IMR-90 (cell line): ENCODE results near the gene PLCB3. TPM values are rescaled to one million over a fixed set of nuclear protein-coding genes. Genes with fewer than 3 reads are reported as not detected.

ENCODE experiments used
- ATAC-seq: fragments of 200-7000 bp; cut with Tn5 transposase; 2 replicates; pipeline ENCODE4 v1.9.1; 2020; ENCODE audit warnings: low read depth, mild to moderate bottlenecking, moderate library complexity
- BruUV-seq: library from RNA; stranded (reverse); fragments of 400-500 nt; replicated peaks from 2 replicates; lab custom pipeline; 2021; lab: Mats Ljungman, UMichigan
- CTCF ChIA-PET: fragments of 300-600 bp; formaldehyde crosslinking; extraction: SDS; loops from one replicate; lab custom pipeline; 2021; ENCODE audit warnings: antibody characterized with exemption; lab: Yijun Ruan, JAX
- POLR2A ChIA-PET: fragments of 300-600 bp; sonication (Branson Sonifier 250); formaldehyde crosslinking; loops from one replicate; lab custom pipeline; 2022; ENCODE audit warnings: antibody characterized with exemption; ENCODE audit not compliant: unreplicated experiment; lab: Charles Lee
- DNase-seq: peaks from one replicate; pipeline ENCODE4 v3.0.0; 2013
- H2AFZ ChIP-seq: replicated peaks from 2 replicates; pipeline ENCODE3; 2013; ENCODE audit warnings: low read length, mild to moderate bottlenecking; ENCODE audit not compliant: poor library complexity
- H2AK5ac ChIP-seq: 2 replicates; pipeline ENCODE4 v1.6.1; 2013; ENCODE audit warnings: low read depth, low read length, inconsistent platforms
- H2AK9ac ChIP-seq: replicated peaks from 2 replicates; pipeline ENCODE3; 2013; ENCODE audit warnings: mild to moderate bottlenecking, low read depth, low read length, moderate library complexity; ENCODE audit not compliant: poor library complexity
- H2BK120ac ChIP-seq: 2 replicates; pipeline ENCODE4 v1.6.1; 2013; ENCODE audit warnings: low read depth, low read length, inconsistent platforms
- H2BK15ac ChIP-seq: 3 replicates; pipeline ENCODE4 v1.6.1; 2013; ENCODE audit warnings: low read depth, low read length, inconsistent platforms
- H2BK20ac ChIP-seq: 2 replicates; pipeline ENCODE4 v1.6.1; 2013; ENCODE audit warnings: low read depth, mild to moderate bottlenecking, inconsistent platforms, low read length, moderate library complexity
- H2BK5ac ChIP-seq: 2 replicates; pipeline ENCODE4 v1.6.1; 2013; ENCODE audit warnings: mild to moderate bottlenecking, low read depth, low read length, inconsistent platforms; ENCODE audit not compliant: poor library complexity, severe bottlenecking
- H3K14ac ChIP-seq: replicated peaks from 2 replicates; pipeline ENCODE4 v1.6.1; 2013; ENCODE audit warnings: low read depth, low read length, inconsistent platforms
- H3K18ac ChIP-seq: 2 replicates; pipeline ENCODE4 v1.6.1; 2013; ENCODE audit warnings: low read depth, low read length, control low read depth
- H3K23ac ChIP-seq: 2 replicates; pipeline ENCODE4 v1.6.1; 2013; ENCODE audit warnings: low read depth, low read length, inconsistent platforms
- H3K27ac ChIP-seq: 2 replicates; pipeline ENCODE4 v1.5.1; 2013; ENCODE audit warnings: mild to moderate bottlenecking, control low read depth, low read length; ENCODE audit not compliant: insufficient read depth
- H3K27me3 ChIP-seq: 2 replicates; pipeline ENCODE4 v1.6.1; 2013; ENCODE audit warnings: low read length; ENCODE audit not compliant: control insufficient read depth, insufficient read depth
- H3K36me3 ChIP-seq: 2 replicates; pipeline ENCODE4 v1.6.1; 2013; ENCODE audit warnings: low read length, mixed read lengths; ENCODE audit not compliant: control insufficient read depth, insufficient read depth
- H3K4ac ChIP-seq: 2 replicates; pipeline ENCODE4 v1.6.1; 2013; ENCODE audit warnings: low read depth, low read length, inconsistent platforms
- H3K4me1 ChIP-seq: 2 replicates; pipeline ENCODE4 v1.6.1; 2013; ENCODE audit warnings: low read length, mixed read lengths; ENCODE audit not compliant: control insufficient read depth, insufficient read depth
- H3K4me2 ChIP-seq: 2 replicates; pipeline ENCODE4 v1.6.1; 2013; ENCODE audit warnings: low read depth, mild to moderate bottlenecking, control low read depth, low read length, moderate library complexity
- H3K4me3 ChIP-seq: 2 replicates; pipeline ENCODE4 v1.5.1; 2013; ENCODE audit warnings: low read depth, mild to moderate bottlenecking, control low read depth, low read length, moderate library complexity; ENCODE audit not compliant: insufficient read depth
- H3K56ac ChIP-seq: 2 replicates; pipeline ENCODE4 v1.6.1; 2013; ENCODE audit warnings: low read length, inconsistent platforms; ENCODE audit not compliant: insufficient read depth; ENCODE audit errors: extremely low read depth
- H3K79me1 ChIP-seq, 2 experiments: 2 replicates each; pipeline ENCODE4 v1.6.1; 2013; ENCODE audit warnings: low read length in 2 of 2, inconsistent platforms in 1 of 2, low read depth in 1 of 2
- H3K9ac ChIP-seq: 2 replicates; pipeline ENCODE4 v1.6.1; 2013; ENCODE audit warnings: low read depth, low read length, control low read depth
- H3K9me1 ChIP-seq: 2 replicates; pipeline ENCODE4 v1.6.1; 2013; ENCODE audit warnings: low read length, inconsistent platforms; ENCODE audit not compliant: insufficient read depth
- H3K9me3 ChIP-seq: 2 replicates; pipeline ENCODE4 v1.6.1; 2013; ENCODE audit warnings: low read length; ENCODE audit not compliant: control insufficient read depth, insufficient read depth
- H4K20me1 ChIP-seq: 2 replicates; pipeline ENCODE4 v1.6.1; 2013; ENCODE audit warnings: low read length, inconsistent platforms; ENCODE audit not compliant: insufficient read depth
- H4K5ac ChIP-seq: 2 replicates; pipeline ENCODE4 v1.6.1; 2013; ENCODE audit warnings: mild to moderate bottlenecking, low read depth, low read length, control low read depth
- H4K8ac ChIP-seq, 2 experiments: 2 replicates each; pipeline ENCODE4 v1.6.1; 2013; ENCODE audit warnings: low read depth in 2 of 2, low read length in 2 of 2, control low read depth in 1 of 2, inconsistent platforms in 1 of 2
- H4K91ac ChIP-seq: 2 replicates; pipeline ENCODE4 v1.6.1; 2013; ENCODE audit warnings: low read depth, low read length, inconsistent platforms; ENCODE audit not compliant: insufficient read depth
- POLR2A ChIP-seq: IDR thresholded peaks from 2 replicates; pipeline ENCODE4 v1.6.1; 2012; ENCODE audit warnings: mild to moderate bottlenecking, low read depth, low read length
- SMC3 ChIP-seq: fragments of 150-350 bp; IDR thresholded peaks from 2 replicates; pipeline ENCODE4 v1.6.1; 2016; ENCODE audit warnings: low read depth, mild to moderate bottlenecking, antibody characterized with exemption, low read length, moderate library complexity
- WGBS, 2 experiments: methylation state at CpG; one replicate each; pipeline versions ENCODE4 v1.1.5 to v1.1.7; 2013; ENCODE audit warnings: missing lambda C conversion rate in 2 of 2; ENCODE audit not compliant: insufficient read length in 1 of 2; ENCODE audit errors: extremely low coverage in 2 of 2; 5-methylcytosine and 5-hydroxymethylcytosine counted together
- dilution Hi-C: fragments of 300-500 bp; cut with HindIII; formaldehyde crosslinking; loops from one replicate; pipeline ENCODE4 v1.14.3; 2018; ENCODE audit warnings: low sequenced_read_pairs; ENCODE audit not compliant: unreplicated experiment
- in situ Hi-C: fragments of 300-500 bp; cut with MboI; formaldehyde crosslinking; loops from 3 replicates; pipeline ENCODE4 v1.14.3; 2019; ENCODE audit warnings: low sequenced_read_pairs, inconsistent platforms, mixed read lengths
- intact Hi-C: fragments of 100-400 bp; cut with micrococcal nuclease; formaldehyde crosslinking; loops from 2 replicates; pipeline ENCODE4 v1.10.0; 2022
- polyA plus RNA-seq, 3 experiments: library from polyadenylated mRNA; depleted of rRNA; stranded (reverse); fragments of >200 nt; gene quantifications; 2 replicates each; pipeline ENCODE4 v1.2.3, GENCODE V29; 2012; ENCODE audit warnings: low replicate concordance in 1 of 3
- total RNA-seq: library from RNA; depleted of rRNA; stranded (reverse); fragments of >200 nt; gene quantifications from 2 replicates; pipeline ENCODE4 v1.2.3, GENCODE V29; 2012
- TF ChIP-seq, protein P1 (sequence below): conservative IDR thresholded peaks from 2 replicates; pipeline ENCODE4 v1.5.1; 2012; ENCODE audit warnings: mild to moderate bottlenecking, low read depth, low read length, improper control_type of control experiment

PLCB3 gene
- total and polyA plus RNA-seq, 2 of the 4 experiments (the other 2 are of a cell fraction): 23.9 to 24.9 TPM

DNA sequence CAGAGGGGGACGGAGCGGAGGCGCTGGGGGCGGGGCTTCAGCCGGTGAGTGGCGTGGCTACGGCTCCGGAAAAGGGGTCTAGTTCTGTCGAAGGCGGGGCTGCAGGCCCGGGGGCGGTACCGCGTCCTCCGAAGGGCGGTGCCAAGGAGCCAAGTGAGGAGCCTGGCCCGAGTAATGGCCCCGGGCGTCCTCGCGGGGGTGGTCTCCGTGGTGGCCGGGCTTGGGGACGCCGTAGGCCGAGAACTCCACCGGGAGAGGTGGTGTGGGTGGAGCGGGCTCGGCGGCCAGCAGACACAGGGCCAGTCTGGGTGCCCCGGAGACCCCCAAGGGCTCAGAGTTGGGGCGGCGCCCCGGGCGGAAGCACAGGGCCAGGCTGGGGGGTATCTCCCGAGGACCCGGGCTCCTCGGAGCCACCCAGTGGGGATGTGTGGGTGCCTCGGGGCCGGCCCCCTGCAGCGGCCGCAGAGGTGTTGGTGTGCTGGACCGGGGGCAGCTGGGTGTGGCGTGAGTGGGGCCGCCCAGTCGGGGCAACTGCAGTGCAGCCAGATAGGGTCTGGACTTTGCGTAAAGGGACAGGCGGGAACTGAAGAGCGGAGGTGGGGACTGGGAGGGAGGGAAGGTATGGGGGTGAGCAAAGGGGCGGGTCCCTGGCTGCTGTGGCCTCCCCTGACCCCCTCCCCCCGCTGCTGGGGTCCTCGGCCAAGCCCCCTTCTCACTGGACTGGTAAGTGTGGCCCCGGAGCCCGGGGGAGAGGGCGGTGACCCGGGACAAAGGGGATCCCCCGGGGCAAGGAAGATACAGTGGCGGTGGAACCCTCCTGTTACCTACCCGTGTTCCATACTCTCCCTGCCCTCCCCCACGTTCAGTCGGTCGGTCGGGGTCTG, 9.6 kb upstream of the PLCB3 start:
- Histone ChIP-seq H3K9me3 (no peaks in the 10 kb centered on the region), H3K4me1 (peaks cover 13% of the 10 kb centered on the region), H4K8ac (peak overlapping the region; percentile 56 to 59; a peak in 2 of 4 replicates), H3K4me3 (peak overlapping the region; percentile 85), H3K27ac (peak overlapping the region; percentile 84), H3K9ac (peak overlapping the region; percentile 56), H2AFZ (peak overlapping the region; percentile 85), H3K27me3 (no peaks in the 10 kb centered on the region), H3K18ac (no peak overlapping the region), H2BK20ac (no peak overlapping the region), H3K36me3 (peaks cover 27% of the 10 kb centered on the region), H3K14ac (peak overlapping the region; percentile 91), H2BK15ac (no peak overlapping the region), H3K79me1 (peaks cover 18 to 36% of the 10 kb centered on the region in 2 experiments; a peak in 3 of 4 replicates), H2BK120ac (peak overlapping the region; percentile 2; the same call in 1 of the 2 replicates), H3K4me2 (peak overlapping the region; percentile 97), H3K4ac (peak overlapping the region; percentile 77), H2AK5ac (peak overlapping the region; percentile 63), H3K23ac (peak overlapping the region; percentile 33; the same call in 1 of the 2 replicates), H4K20me1 (peaks cover 22% of the 10 kb centered on the region), H4K91ac (peak overlapping the region; percentile 82), H2AK9ac (peak overlapping the region; percentile 98), H4K5ac (no peak overlapping the region; the same call in 1 of the 2 replicates), H3K9me1 (peaks cover 14% of the 10 kb centered on the region), H2BK5ac (peak overlapping the region; percentile 79), H3K56ac (0 out of 2 replicates have a peak overlapping the region, but pooled peaks have one; percentile 35)
- in situ Hi-C loops: no loop called here
- BruUV-seq: no TSS peak
- DNase-seq: no peak
- dilution Hi-C loops: no loop called here
- POLR2A ChIA-PET: interaction anchor here (0.6 to 1.1 kb wide), 2 partner anchors 37 to 56 kb away, joined by 3 to 24 read pairs; no protein-coding TSS in a partner anchor
- peak; percentile 3 for ATAC-seq
- intact Hi-C loops: loop anchor here (2.0 kb wide), 1 partner anchor 55 kb away; the partner anchor contains the start of gene STIP1
- WGBS, 2 experiments: 0% methylated on average over 27 of the region's 63 CpGs; no CpG with 5 or more reads in 1 of the 2 experiments
- no peak for TF ChIP-seq SMC3
- TF ChIP-seq, protein P1, sequence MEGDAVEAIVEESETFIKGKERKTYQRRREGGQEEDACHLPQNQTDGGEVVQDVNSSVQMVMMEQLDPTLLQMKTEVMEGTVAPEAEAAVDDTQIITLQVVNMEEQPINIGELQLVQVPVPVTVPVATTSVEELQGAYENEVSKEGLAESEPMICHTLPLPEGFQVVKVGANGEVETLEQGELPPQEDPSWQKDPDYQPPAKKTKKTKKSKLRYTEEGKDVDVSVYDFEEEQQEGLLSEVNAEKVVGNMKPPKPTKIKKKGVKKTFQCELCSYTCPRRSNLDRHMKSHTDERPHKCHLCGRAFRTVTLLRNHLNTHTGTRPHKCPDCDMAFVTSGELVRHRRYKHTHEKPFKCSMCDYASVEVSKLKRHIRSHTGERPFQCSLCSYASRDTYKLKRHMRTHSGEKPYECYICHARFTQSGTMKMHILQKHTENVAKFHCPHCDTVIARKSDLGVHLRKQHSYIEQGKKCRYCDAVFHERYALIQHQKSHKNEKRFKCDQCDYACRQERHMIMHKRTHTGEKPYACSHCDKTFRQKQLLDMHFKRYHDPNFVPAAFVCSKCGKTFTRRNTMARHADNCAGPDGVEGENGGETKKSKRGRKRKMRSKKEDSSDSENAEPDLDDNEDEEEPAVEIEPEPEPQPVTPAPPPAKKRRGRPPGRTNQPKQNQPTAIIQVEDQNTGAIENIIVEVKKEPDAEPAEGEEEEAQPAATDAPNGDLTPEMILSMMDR: no peak
- TF ChIP-seq POLR2A: 0 out of 2 replicates have a peak, but pooled peaks have one; percentile 2
- CTCF ChIA-PET: interaction anchor here (0.6 to 2.5 kb wide), 3 partner anchors 37 to 881 kb away, joined by 3 to 8 read pairs (median 5); no protein-coding TSS in a partner anchor
